ENCODE results near the gene POM121. TPM values are rescaled to one million over a fixed set of nuclear protein-coding genes. Genes with fewer than 3 reads are reported as not detected.

POM121 gene
- 35.9 to 44.4 TPM (median 41.1 TPM) in 5 replicates for total RNA-seq (2022; extraction: Qiagen RNA extraction; ENCODE audit: low read depth)

DNA sequence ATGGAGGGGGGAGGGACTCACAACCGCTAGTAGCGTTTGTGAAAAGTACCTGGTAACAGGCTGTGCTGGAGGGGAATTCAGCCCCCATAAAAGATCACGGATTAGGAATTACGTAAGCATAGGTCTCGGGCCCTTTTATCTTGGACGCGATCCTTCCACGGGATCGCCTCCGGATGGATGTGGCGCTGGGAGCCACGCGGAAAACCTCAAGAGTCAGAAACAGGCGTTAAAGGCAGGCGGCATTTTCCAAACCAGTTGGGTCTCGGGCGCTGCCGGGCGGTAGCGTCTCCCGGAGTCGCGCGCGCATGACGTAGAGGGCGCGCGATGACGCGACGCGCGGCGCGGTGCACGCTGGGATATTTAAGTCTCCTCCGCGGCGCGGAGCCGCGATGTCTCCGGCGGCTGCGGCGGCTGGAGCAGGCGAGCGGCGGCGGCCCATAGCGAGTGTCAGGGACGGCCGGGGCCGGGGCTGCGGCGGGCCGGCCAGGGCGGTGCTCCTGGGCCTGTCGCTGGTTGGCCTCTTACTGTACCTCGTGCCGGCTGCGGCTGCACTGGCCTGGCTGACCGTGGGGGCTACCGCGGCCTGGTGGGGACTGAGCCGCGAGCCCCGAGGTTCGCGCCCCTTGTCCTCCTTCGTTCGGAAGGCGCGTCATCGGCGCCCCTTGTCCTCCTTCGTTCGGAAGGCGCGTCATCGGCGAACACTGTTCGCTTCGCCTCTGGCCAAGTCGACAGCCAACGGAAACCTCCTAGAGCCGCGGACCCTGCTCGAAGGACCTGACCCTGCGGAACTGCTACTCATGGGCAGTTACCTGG, at the start of gene POM121:
TSS of gene POM121 (plus strand) at position 363 of the 813 bp plus-strand sequence. CDS start at position 390, 27 bp downstream.

DNA sequence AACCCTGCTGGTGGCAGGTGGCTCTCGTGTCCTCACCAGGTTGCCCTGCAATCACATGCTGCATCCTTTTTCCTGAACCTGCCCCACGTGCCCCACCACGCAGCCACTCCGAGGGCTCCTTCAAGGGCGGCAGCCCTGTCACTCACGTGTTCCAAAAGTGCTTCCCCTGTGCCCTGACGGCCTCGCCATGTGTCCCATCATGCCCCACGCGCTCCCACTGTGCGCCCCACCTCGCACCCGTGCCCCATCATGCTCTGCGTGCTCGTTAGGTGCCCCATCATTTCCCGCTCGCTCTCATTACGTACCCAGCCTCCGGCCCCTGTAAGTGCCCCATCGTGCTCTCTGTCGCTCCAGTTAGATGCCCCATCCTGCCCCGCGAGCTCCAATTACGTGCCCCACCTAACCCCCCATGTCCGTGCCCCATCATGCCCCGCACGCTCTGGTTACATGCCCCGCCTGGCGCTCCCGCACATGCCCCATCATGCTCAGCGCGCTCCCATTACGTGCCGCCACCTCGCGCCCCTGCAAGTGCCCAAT, 44.2 kb downstream of the POM121 start, which contains the start of gene TRIM74:
TSS of gene TRIM74 (minus strand) at position 487 of the 537 bp plus-strand sequence. CDS start 3,309 bp downstream, outside the sequence.

Other genes starting within 250 kb of the POM121 start
- 2.5 to 3.2 TPM (median 2.9 TPM) in 5 replicates for gene TYW1B, start 96.9 kb upstream of the POM121 start, total RNA-seq (2022; extraction: Qiagen RNA extraction; ENCODE audit: low read depth)
- 0.15 to 0.65 TPM (median 0.45 TPM) in 3 of 5 replicates, not detected in the others for gene TRIM74, start 44.4 kb downstream of the POM121 start, total RNA-seq (2022; extraction: Qiagen RNA extraction; ENCODE audit: low read depth)
- not detected in 5 replicates for gene SPDYE8, start 104.7 kb downstream of the POM121 start, total RNA-seq (2022; extraction: Qiagen RNA extraction; ENCODE audit: low read depth)
- not detected in 5 replicates for gene SPDYE11, start 132.8 kb downstream of the POM121 start, total RNA-seq (2022; extraction: Qiagen RNA extraction; ENCODE audit: low read depth)
- not detected in 5 replicates for gene SPDYE9, start 160.9 kb downstream of the POM121 start, total RNA-seq (2022; extraction: Qiagen RNA extraction; ENCODE audit: low read depth)

Measured in A549 treated with RU486 at 1 μM for 4 hours (cell line).